Mesenchymal stem cell (in vitro differentiated cells and primary cell): Measurements from ENCODE around the gene KLHL17.

Experiments used
- DNase-seq: peaks from one replicate; pipeline ENCODE4 v3.0.0-alpha.2; 2013
- H2AFZ ChIP-seq: one replicate; pipeline ENCODE4 v1.6.1; 2013; ENCODE audit warnings: low read depth, mild to moderate bottlenecking, control low read depth, inconsistent platforms, low read length, moderate library complexity
- H2AK5ac ChIP-seq: 2 replicates; pipeline ENCODE4 v1.6.1; 2013; ENCODE audit warnings: low read length, moderate library complexity, mild to moderate bottlenecking, inconsistent platforms; ENCODE audit not compliant: severe bottlenecking
- H2BK120ac ChIP-seq: one replicate; pipeline ENCODE4 v1.6.1; 2013; ENCODE audit warnings: low read depth, mild to moderate bottlenecking, inconsistent platforms, low read length, moderate library complexity
- H2BK12ac ChIP-seq, 2 experiments: one replicate each; pipeline ENCODE4 v1.6.1; 2013; ENCODE audit warnings: inconsistent platforms in 2 of 2, low read length in 2 of 2, mild to moderate bottlenecking in 2 of 2, moderate library complexity in 2 of 2, control low read depth in 1 of 2
- H2BK15ac ChIP-seq: one replicate; pipeline ENCODE4 v1.6.1; 2013; ENCODE audit warnings: mild to moderate bottlenecking, low read depth, inconsistent platforms; ENCODE audit not compliant: poor library complexity, severe bottlenecking
- H2BK5ac ChIP-seq: 2 replicates; pipeline ENCODE4 v1.6.1; 2013; ENCODE audit warnings: low read depth, mild to moderate bottlenecking, low read length, control low read depth, inconsistent platforms; ENCODE audit not compliant: poor library complexity, severe bottlenecking
- H3K14ac ChIP-seq, 2 experiments: one replicate each; pipeline ENCODE4 v1.6.1; 2013; ENCODE audit warnings: inconsistent platforms in 2 of 2, low read length in 2 of 2, control low read depth in 1 of 2, mild to moderate bottlenecking in 1 of 2, moderate library complexity in 1 of 2
- H3K18ac ChIP-seq, 2 experiments: one replicate each; pipeline ENCODE4 v1.6.1; 2013; ENCODE audit warnings: inconsistent platforms in 2 of 2, low read length in 2 of 2, control low read depth in 1 of 2, low read depth in 1 of 2, mild to moderate bottlenecking in 1 of 2
- H3K23ac ChIP-seq, 2 experiments: one replicate each; pipeline ENCODE4 v1.6.1; 2013; ENCODE audit warnings: inconsistent platforms in 2 of 2, low read length in 2 of 2, mild to moderate bottlenecking in 2 of 2, moderate library complexity in 2 of 2, control low read depth in 1 of 2
- H3K27ac ChIP-seq: 2 replicates; pipeline ENCODE4 v1.5.1; 2013; ENCODE audit warnings: mild to moderate bottlenecking, moderate library complexity, low read length, control low read depth, inconsistent platforms; ENCODE audit not compliant: poor library complexity, severe bottlenecking
- H3K27me3 ChIP-seq, 2 experiments: 2 replicates each; pipeline versions ENCODE4 v1.6.1 to v1.7.0; 2013; ENCODE audit warnings: low read length in 2 of 2, mild to moderate bottlenecking in 2 of 2, moderate library complexity in 2 of 2, control low read depth in 1 of 2, inconsistent platforms in 1 of 2; ENCODE audit not compliant: control insufficient read depth in 1 of 2, insufficient read depth in 1 of 2
- H3K36me3 ChIP-seq, 2 experiments: 2 replicates each; pipeline versions ENCODE4 v1.6.1 to v1.7.0; 2013; ENCODE audit warnings: low read length in 2 of 2, control low read depth in 1 of 2, inconsistent platforms in 1 of 2, low read depth in 1 of 2, mild to moderate bottlenecking in 1 of 2; ENCODE audit not compliant: insufficient read depth in 2 of 2, control insufficient read depth in 1 of 2
- H3K4ac ChIP-seq, 2 experiments: one replicate each; pipeline ENCODE4 v1.6.1; 2013; ENCODE audit warnings: inconsistent platforms in 2 of 2, low read length in 2 of 2, mild to moderate bottlenecking in 2 of 2, moderate library complexity in 2 of 2, control low read depth in 1 of 2, low read depth in 1 of 2
- H3K4me1 ChIP-seq: 2 replicates; pipeline ENCODE4 v1.6.1; 2013; ENCODE audit warnings: low read depth, low read length, control low read depth; ENCODE audit not compliant: control insufficient read depth, insufficient read depth
- H3K4me2 ChIP-seq: 2 replicates; pipeline ENCODE4 v1.6.1; 2013; ENCODE audit warnings: low read length, mild to moderate bottlenecking, inconsistent platforms; ENCODE audit not compliant: poor library complexity, severe bottlenecking
- H3K4me3 ChIP-seq, 2 experiments: 2 replicates each; pipeline versions ENCODE4 v1.5.1 to v1.7.0; 2013; ENCODE audit warnings: low read length in 2 of 2, mild to moderate bottlenecking in 2 of 2, control low read depth in 1 of 2, low read depth in 1 of 2; ENCODE audit not compliant: insufficient read depth in 1 of 2
- H3K79me1 ChIP-seq: replicated peaks from 2 replicates; pipeline ENCODE4 v1.6.1; 2013; ENCODE audit warnings: mild to moderate bottlenecking, control low read depth, low read length, inconsistent platforms; ENCODE audit not compliant: poor library complexity, severe bottlenecking
- H3K9ac ChIP-seq: 2 replicates; pipeline ENCODE4 v1.7.0; 2013; ENCODE audit warnings: mild to moderate bottlenecking, low read length, moderate library complexity
- H3K9me3 ChIP-seq: 2 replicates; pipeline ENCODE4 v1.7.0; 2013; ENCODE audit warnings: mild to moderate bottlenecking, low read length; ENCODE audit not compliant: control insufficient read depth
- H4K8ac ChIP-seq: one replicate; pipeline ENCODE4 v1.6.1; 2013; ENCODE audit warnings: inconsistent platforms, mild to moderate bottlenecking, low read length, moderate library complexity
- H4K91ac ChIP-seq: one replicate; pipeline ENCODE4 v1.6.1; 2013; ENCODE audit warnings: mild to moderate bottlenecking, low read length, inconsistent platforms
- WGBS: methylation state at CpG from one replicate; pipeline ENCODE4 v1.1.7; 2013; ENCODE audit warnings: mixed read lengths; 5-methylcytosine and 5-hydroxymethylcytosine counted together

The KLHL17 gene

DNA sequence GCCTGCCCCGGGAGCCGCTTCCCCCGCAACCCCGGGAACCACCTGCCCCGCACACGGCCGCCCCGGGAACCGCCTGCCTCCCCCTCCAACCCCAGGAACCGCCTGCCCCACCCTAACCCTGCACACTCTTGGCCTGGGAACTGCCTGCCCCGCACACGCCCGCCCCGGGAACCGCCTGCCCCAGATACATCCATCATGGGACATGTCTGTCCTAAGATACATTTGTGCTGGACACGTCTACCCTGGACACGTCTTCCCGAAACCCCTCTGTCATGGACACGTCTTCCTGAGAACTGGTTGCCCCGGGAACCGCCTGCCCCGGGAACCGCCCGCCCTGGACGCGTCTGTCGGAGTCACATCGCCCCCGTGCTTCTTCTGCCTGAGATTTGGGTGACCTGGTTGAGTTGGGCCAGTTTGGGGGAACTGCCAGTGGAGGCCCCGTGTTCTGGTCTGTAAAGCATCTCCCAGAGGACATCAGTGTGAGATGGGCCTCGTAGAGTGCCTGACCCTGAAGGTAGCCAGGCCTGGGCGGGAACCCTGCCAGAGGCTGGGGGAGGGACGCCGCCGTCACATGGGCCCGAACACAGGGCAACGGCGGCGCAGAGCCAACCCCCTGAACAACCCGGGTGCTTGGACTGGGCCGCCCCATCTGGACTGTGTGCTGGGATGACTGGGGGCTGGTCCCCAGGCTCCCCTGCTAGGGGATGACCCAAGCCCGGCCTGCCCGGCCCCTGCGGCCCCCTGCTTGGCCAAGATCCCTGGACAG is 17.9 kb downstream of the KLHL17 start:
- no peak overlapping the region for H3K18ac ChIP-seq
- no peak overlapping the region for H2BK5ac ChIP-seq
- H2BK15ac ChIP-seq = no peak overlapping the region
- no peaks in the 10 kb centered on the region for H3K9me3 ChIP-seq
- WGBS = 88% methylated on average over 44 of the region's 44 CpGs
- no peak overlapping the region for H3K4me3 ChIP-seq
- H3K27ac ChIP-seq = no peak overlapping the region
- H2AFZ ChIP-seq = no peak overlapping the region
- peaks cover 0 to 6% of the 10 kb centered on the region in 2 experiments for H3K36me3 ChIP-seq
- H3K27me3 ChIP-seq = peaks cover 13 to 70% of the 10 kb centered on the region in 2 experiments
- H3K4ac ChIP-seq = no peak overlapping the region
- H4K8ac ChIP-seq = no peak overlapping the region
- H2BK12ac ChIP-seq = no peak overlapping the region
- no peak overlapping the region for H3K4me2 ChIP-seq
- no peak overlapping the region for H3K14ac ChIP-seq
- no peak overlapping the region for H2BK120ac ChIP-seq
- DNase-seq = no peak
- H3K23ac ChIP-seq = no peak overlapping the region
- H3K79me1 ChIP-seq = no peaks in the 10 kb centered on the region
- H3K9ac ChIP-seq = no peak overlapping the region
- no peak overlapping the region for H2AK5ac ChIP-seq
- no peak overlapping the region for H4K91ac ChIP-seq
- peaks cover 16% of the 10 kb centered on the region for H3K4me1 ChIP-seq

DNA sequence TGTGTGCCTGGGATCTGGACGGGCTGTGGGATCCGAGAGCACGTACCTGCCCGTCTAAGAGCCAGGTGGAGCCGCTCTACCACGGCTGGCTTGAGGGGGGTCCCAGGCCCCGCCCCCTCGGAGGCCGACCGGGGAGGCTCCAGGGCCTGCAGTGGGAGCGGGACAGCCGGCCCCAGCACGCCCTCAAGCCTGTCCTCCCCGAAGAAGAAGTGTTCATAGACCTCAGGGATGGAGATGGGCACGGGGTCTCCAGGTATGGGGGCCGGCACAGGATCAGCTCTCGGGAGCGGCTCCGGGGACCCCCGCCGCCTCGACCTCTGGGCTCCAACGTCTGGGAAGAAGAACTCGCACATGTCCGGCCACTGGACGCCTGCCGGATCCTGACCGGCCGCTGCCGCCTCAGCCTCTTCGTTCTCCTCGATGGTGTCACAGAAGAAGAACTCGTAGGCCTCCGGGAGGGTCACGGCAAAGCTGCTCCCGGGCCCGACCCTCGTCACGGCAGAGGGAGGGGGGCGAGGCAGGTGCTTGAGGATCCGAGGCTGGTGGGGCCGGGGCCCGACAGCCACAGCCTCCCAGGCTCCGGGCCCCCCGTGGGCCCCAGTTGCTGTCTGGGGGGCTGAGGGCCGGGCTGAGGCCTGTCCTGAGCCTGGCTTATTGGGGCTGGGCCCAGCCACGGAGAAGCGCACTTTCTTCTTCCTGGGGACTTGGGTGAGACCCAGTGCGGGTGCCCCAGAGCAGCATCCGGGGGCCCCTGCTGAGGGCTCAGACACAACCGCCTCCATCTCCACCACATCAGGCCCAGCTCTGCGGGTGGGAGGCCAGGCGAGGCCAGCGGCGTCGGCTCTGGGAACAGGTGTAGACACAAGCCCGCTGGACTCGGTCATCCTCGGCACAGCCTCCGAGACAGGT is 18.7 kb downstream of the KLHL17 start:
- H3K4me2 ChIP-seq = no peak overlapping the region
- no peak overlapping the region for H3K18ac ChIP-seq
- H3K36me3 ChIP-seq = peaks cover 0 to 6% of the 10 kb centered on the region in 2 experiments
- no peaks in the 10 kb centered on the region for H3K9me3 ChIP-seq
- no peak overlapping the region for H2AFZ ChIP-seq
- no peak overlapping the region for H3K14ac ChIP-seq
- H3K4me3 ChIP-seq = no peak overlapping the region
- H2BK5ac ChIP-seq = no peak overlapping the region
- no peak overlapping the region for H3K9ac ChIP-seq
- no peak overlapping the region for H3K27ac ChIP-seq
- H2BK12ac ChIP-seq = no peak overlapping the region
- 85% methylated on average over 60 of the region's 60 CpGs for WGBS
- no peak overlapping the region for H2BK120ac ChIP-seq
- no peaks in the 10 kb centered on the region for H3K79me1 ChIP-seq
- H4K8ac ChIP-seq = no peak overlapping the region
- H2BK15ac ChIP-seq = peak overlapping the region; percentile 85
- H4K91ac ChIP-seq = no peak overlapping the region
- DNase-seq = no peak
- no peak overlapping the region for H3K4ac ChIP-seq
- peaks cover 17% of the 10 kb centered on the region for H3K4me1 ChIP-seq
- H2AK5ac ChIP-seq = no peak overlapping the region
- H3K27me3 ChIP-seq = peaks cover 19 to 72% of the 10 kb centered on the region in 2 experiments
- H3K23ac ChIP-seq = no peak overlapping the region

DNA sequence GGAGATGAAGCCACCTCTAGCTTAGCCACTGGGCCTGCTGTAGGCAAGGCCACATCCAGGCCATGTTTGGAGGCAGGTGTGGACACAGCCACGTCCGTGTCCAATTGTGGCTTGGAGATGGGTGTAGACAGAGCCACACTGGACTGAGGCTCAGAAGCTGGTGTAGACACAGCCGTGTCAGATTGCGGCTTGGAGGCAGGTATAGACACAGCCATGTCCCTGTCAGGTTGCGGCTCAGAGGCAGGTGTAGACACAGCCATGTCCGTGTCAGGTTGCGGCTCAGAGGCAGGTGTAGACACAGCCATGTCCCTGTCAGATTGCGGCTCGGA is 19.3 kb downstream of the KLHL17 start:
- Histone ChIP-seq H2AK5ac (no peak overlapping the region), H3K18ac (no peak overlapping the region), H3K14ac (no peak overlapping the region), H2BK120ac (no peak overlapping the region), H3K4me1 (peaks cover 17% of the 10 kb centered on the region), H4K91ac (no peak overlapping the region), H2AFZ (no peak overlapping the region), H3K36me3 (peaks cover 0 to 4% of the 10 kb centered on the region in 2 experiments), H3K4me2 (no peak overlapping the region), H3K79me1 (no peaks in the 10 kb centered on the region), H3K23ac (no peak overlapping the region), H4K8ac (no peak overlapping the region), H3K9ac (no peak overlapping the region), H3K4me3 (no peak overlapping the region), H3K9me3 (no peaks in the 10 kb centered on the region), H2BK12ac (no peak overlapping the region), H3K27ac (no peak overlapping the region), H3K4ac (no peak overlapping the region), H2BK5ac (no peak overlapping the region), H3K27me3 (peaks cover 19 to 68% of the 10 kb centered on the region in 2 experiments), H2BK15ac (no peak overlapping the region)
- DNase-seq = no peak
- WGBS = 93% methylated on average over 9 of the region's 9 CpGs

DNA sequence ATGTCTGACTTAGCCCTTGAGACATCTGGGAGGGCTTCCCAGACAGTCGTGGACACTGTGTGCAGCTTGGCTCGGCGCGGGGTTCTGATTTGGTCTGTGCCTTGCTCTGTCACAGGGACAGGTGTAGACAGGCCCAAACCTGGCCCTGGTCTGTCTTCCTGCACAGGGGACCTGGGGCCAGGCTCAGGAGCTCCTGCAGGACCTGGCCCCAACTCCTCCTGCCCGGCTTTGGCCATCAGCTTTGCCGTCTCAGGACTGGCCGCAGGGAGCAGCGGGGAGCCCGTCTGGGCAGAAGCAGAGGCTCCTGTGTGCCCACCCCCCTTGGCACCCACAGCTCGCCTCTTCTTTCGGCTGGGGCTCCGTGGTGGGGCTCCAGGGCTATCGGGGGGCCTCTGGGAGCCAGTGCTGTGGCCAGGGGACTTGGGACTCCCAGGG is 19.8 kb downstream of the KLHL17 start:
- H3K23ac ChIP-seq = no peak overlapping the region
- no peak overlapping the region for H2BK120ac ChIP-seq
- no peak overlapping the region for H3K4me2 ChIP-seq
- no peak overlapping the region for H2BK5ac ChIP-seq
- H3K4me3 ChIP-seq = no peak overlapping the region
- H3K4ac ChIP-seq = peak overlapping the region in 1 of 2 experiments; percentile 6
- no peak overlapping the region for H2BK12ac ChIP-seq
- H3K9me3 ChIP-seq = no peaks in the 10 kb centered on the region
- 89% methylated on average over 13 of the region's 13 CpGs for WGBS
- H3K9ac ChIP-seq = no peak overlapping the region
- H3K27ac ChIP-seq = no peak overlapping the region
- H3K14ac ChIP-seq = no peak overlapping the region
- no peak for DNase-seq
- H3K18ac ChIP-seq = no peak overlapping the region
- H3K4me1 ChIP-seq = peaks cover 17% of the 10 kb centered on the region
- H4K8ac ChIP-seq = no peak overlapping the region
- no peak overlapping the region for H2AFZ ChIP-seq
- no peak overlapping the region for H2BK15ac ChIP-seq
- no peak overlapping the region for H4K91ac ChIP-seq
- no peaks in the 10 kb centered on the region for H3K79me1 ChIP-seq
- H3K27me3 ChIP-seq = peaks cover 19 to 69% of the 10 kb centered on the region in 2 experiments
- H2AK5ac ChIP-seq = no peak overlapping the region
- H3K36me3 ChIP-seq = peaks cover 0 to 2% of the 10 kb centered on the region in 2 experiments
